ENCODE measurements around the gene MAGIX.

DNA sequence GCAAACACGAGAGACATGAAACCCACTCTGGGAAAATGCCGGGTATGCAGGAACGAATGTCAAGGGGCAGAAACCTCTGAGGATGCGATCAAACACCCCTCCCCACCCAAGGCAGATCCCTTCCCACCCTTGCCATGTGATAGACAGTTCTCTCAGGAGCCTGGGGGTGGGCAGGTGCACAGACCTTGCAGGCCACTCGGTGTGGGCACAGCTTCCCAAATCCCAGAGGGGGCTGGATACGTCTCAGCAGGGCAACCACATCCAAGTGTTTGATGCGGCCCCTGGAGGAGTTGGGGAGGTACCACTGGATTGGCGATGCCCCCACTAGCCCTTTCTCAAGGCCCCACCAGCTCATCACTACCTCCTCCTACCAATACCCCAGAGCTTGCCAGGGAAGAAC lies 47.8 kb downstream of the MAGIX start:
- TF ChIP-seq, protein P1, sequence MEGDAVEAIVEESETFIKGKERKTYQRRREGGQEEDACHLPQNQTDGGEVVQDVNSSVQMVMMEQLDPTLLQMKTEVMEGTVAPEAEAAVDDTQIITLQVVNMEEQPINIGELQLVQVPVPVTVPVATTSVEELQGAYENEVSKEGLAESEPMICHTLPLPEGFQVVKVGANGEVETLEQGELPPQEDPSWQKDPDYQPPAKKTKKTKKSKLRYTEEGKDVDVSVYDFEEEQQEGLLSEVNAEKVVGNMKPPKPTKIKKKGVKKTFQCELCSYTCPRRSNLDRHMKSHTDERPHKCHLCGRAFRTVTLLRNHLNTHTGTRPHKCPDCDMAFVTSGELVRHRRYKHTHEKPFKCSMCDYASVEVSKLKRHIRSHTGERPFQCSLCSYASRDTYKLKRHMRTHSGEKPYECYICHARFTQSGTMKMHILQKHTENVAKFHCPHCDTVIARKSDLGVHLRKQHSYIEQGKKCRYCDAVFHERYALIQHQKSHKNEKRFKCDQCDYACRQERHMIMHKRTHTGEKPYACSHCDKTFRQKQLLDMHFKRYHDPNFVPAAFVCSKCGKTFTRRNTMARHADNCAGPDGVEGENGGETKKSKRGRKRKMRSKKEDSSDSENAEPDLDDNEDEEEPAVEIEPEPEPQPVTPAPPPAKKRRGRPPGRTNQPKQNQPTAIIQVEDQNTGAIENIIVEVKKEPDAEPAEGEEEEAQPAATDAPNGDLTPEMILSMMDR (IDR thresholded peaks at IDR 0.05) = no peak
- no peak for TF ChIP-seq POLR2A (IDR thresholded peaks at IDR 0.05)

Data from testis (tissue), 2 donors.